Measurements from ENCODE around the gene TLR1.

The TLR1 gene

DNA sequence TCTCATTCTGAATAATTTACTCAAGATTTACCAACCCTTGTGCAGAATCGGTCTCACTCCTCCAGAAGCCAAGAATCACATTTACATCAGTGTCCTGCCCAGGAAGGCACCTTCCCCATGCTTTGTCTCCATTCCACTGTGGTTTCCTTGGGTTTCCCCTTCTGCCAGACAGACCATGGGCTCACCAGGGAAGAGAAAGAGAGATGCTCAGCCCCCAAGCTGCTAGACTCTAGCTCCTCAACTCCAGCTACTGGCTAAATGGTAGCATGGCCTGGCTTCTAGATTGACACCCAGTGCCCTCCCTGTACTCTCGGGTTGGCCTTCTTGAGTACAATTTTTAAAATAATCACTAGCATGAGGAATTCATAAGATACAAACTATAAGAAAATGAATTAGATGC lies 34.7 kb downstream of the TLR1 start:
- TF ChIP-seq ZNF169 (tag by site-specific recombination; IDR thresholded peaks at IDR 0.05) (no peak), GLIS1 (tag by site-specific recombination; IDR thresholded peaks at IDR 0.05) (no peak), ZNF341 (tag by site-specific recombination; IDR thresholded peaks at IDR 0.05; ENCODE audit: low read depth) (no peak), MYNN (tag by site-specific recombination; IDR thresholded peaks at IDR 0.05; ENCODE audit: borderline replicate concordance) (no peak), ZNF777 (tag by site-specific recombination; IDR thresholded peaks at IDR 0.05; ENCODE audit: borderline replicate concordance) (no peak), ZNF837 (tag by site-specific recombination; IDR thresholded peaks at IDR 0.05) (no peak), ZNF140 (tag by site-specific recombination; IDR thresholded peaks at IDR 0.05) (no peak), ZNF133 (tag by site-specific recombination; IDR thresholded peaks at IDR 0.05) (no peak)
- TF ChIP-seq, protein P1, sequence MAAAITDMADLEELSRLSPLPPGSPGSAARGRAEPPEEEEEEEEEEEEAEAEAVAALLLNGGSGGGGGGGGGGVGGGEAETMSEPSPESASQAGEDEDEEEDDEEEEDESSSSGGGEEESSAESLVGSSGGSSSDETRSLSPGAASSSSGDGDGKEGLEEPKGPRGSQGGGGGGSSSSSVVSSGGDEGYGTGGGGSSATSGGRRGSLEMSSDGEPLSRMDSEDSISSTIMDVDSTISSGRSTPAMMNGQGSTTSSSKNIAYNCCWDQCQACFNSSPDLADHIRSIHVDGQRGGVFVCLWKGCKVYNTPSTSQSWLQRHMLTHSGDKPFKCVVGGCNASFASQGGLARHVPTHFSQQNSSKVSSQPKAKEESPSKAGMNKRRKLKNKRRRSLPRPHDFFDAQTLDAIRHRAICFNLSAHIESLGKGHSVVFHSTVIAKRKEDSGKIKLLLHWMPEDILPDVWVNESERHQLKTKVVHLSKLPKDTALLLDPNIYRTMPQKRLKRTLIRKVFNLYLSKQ (tag by site-specific recombination; IDR thresholded peaks at IDR 0.05; ENCODE audit: borderline replicate concordance), result no peak
- TF ChIP-seq, protein P2, sequence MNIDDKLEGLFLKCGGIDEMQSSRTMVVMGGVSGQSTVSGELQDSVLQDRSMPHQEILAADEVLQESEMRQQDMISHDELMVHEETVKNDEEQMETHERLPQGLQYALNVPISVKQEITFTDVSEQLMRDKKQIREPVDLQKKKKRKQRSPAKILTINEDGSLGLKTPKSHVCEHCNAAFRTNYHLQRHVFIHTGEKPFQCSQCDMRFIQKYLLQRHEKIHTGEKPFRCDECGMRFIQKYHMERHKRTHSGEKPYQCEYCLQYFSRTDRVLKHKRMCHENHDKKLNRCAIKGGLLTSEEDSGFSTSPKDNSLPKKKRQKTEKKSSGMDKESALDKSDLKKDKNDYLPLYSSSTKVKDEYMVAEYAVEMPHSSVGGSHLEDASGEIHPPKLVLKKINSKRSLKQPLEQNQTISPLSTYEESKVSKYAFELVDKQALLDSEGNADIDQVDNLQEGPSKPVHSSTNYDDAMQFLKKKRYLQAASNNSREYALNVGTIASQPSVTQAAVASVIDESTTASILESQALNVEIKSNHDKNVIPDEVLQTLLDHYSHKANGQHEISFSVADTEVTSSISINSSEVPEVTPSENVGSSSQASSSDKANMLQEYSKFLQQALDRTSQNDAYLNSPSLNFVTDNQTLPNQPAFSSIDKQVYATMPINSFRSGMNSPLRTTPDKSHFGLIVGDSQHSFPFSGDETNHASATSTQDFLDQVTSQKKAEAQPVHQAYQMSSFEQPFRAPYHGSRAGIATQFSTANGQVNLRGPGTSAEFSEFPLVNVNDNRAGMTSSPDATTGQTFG (tag by site-specific recombination; IDR thresholded peaks at IDR 0.05; ENCODE audit: borderline replicate concordance), result no peak
- Histone ChIP-seq H3K4me1 (ENCODE audit: control insufficient read depth, insufficient read depth, low read length) (no peaks in the 10 kb centered on the region), H3K36me3 (ENCODE audit: control insufficient read depth in 2 of 2, insufficient read depth in 1 of 2, low read length in 2 of 2) (no peaks in the 10 kb centered on the region), H3K4me3 (ENCODE audit: low read depth, low read length) (no peak overlapping the region), H3K9me3 (ENCODE audit: control insufficient read depth, insufficient read depth, low read depth, low read length) (no peaks in the 10 kb centered on the region), H3K27ac (ENCODE audit: extremely low read depth, low read depth, low read length) (no peak overlapping the region)
- POLR2A ChIA-PET, result no interaction called here
- CTCF ChIA-PET, result interaction anchor here (1.7 to 1.8 kb wide), 2 partner anchors 10 to 91 kb away, joined by 6 to 9 read pairs; no protein-coding TSS in a partner anchor

- Histone ChIP-seq H3K9me3 (ENCODE audit: control insufficient read depth, insufficient read depth, low read depth, low read length) (no peaks in the 10 kb centered on the region), H3K27ac (ENCODE audit: extremely low read depth, low read depth, low read length) (no peak overlapping the region), H3K4me1 (ENCODE audit: control insufficient read depth, insufficient read depth, low read length) (no peaks in the 10 kb centered on the region), H3K36me3 (ENCODE audit: control insufficient read depth in 2 of 2, insufficient read depth in 1 of 2, low read length in 2 of 2) (no peaks in the 10 kb centered on the region), H3K4me3 (ENCODE audit: low read depth, low read length) (no peak overlapping the region)
- POLR2A ChIA-PET, result no interaction called here
- CTCF ChIA-PET, result interaction anchor here (1.7 kb wide), 1 partner anchor 10 kb away, joined by 9 read pairs; no protein-coding TSS in a partner anchor
- TF ChIP-seq ZNF292 (tag by site-specific recombination; IDR thresholded peaks at IDR 0.05; ENCODE audit: borderline replicate concordance, low read depth) (no peak), ZFP69B (tag by site-specific recombination; IDR thresholded peaks at IDR 0.05) (no peak), ZBTB8A (tag by site-specific recombination; IDR thresholded peaks at IDR 0.05) (no peak), ZNF37A (tag by site-specific recombination; IDR thresholded peaks at IDR 0.05) (no peak), ZNF394 (tag by site-specific recombination; IDR thresholded peaks at IDR 0.05; ENCODE audit: borderline replicate concordance) (no peak), ZNF132 (tag by site-specific recombination; IDR thresholded peaks at IDR 0.05; ENCODE audit: borderline replicate concordance) (no peak), CTCF (tag by site-specific recombination; IDR thresholded peaks at IDR 0.05) (no peak), PRDM1 (tag by site-specific recombination; IDR thresholded peaks at IDR 0.05) (no peak), ZNF776 (tag by site-specific recombination; IDR thresholded peaks at IDR 0.05; ENCODE audit: borderline replicate concordance) (no peak)
- TF ChIP-seq, protein P3, sequence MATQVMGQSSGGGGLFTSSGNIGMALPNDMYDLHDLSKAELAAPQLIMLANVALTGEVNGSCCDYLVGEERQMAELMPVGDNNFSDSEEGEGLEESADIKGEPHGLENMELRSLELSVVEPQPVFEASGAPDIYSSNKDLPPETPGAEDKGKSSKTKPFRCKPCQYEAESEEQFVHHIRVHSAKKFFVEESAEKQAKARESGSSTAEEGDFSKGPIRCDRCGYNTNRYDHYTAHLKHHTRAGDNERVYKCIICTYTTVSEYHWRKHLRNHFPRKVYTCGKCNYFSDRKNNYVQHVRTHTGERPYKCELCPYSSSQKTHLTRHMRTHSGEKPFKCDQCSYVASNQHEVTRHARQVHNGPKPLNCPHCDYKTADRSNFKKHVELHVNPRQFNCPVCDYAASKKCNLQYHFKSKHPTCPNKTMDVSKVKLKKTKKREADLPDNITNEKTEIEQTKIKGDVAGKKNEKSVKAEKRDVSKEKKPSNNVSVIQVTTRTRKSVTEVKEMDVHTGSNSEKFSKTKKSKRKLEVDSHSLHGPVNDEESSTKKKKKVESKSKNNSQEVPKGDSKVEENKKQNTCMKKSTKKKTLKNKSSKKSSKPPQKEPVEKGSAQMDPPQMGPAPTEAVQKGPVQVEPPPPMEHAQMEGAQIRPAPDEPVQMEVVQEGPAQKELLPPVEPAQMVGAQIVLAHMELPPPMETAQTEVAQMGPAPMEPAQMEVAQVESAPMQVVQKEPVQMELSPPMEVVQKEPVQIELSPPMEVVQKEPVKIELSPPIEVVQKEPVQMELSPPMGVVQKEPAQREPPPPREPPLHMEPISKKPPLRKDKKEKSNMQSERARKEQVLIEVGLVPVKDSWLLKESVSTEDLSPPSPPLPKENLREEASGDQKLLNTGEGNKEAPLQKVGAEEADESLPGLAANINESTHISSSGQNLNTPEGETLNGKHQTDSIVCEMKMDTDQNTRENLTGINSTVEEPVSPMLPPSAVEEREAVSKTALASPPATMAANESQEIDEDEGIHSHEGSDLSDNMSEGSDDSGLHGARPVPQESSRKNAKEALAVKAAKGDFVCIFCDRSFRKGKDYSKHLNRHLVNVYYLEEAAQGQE (tag by site-specific recombination; IDR thresholded peaks at IDR 0.05), result no peak
- TF ChIP-seq, protein P4, sequence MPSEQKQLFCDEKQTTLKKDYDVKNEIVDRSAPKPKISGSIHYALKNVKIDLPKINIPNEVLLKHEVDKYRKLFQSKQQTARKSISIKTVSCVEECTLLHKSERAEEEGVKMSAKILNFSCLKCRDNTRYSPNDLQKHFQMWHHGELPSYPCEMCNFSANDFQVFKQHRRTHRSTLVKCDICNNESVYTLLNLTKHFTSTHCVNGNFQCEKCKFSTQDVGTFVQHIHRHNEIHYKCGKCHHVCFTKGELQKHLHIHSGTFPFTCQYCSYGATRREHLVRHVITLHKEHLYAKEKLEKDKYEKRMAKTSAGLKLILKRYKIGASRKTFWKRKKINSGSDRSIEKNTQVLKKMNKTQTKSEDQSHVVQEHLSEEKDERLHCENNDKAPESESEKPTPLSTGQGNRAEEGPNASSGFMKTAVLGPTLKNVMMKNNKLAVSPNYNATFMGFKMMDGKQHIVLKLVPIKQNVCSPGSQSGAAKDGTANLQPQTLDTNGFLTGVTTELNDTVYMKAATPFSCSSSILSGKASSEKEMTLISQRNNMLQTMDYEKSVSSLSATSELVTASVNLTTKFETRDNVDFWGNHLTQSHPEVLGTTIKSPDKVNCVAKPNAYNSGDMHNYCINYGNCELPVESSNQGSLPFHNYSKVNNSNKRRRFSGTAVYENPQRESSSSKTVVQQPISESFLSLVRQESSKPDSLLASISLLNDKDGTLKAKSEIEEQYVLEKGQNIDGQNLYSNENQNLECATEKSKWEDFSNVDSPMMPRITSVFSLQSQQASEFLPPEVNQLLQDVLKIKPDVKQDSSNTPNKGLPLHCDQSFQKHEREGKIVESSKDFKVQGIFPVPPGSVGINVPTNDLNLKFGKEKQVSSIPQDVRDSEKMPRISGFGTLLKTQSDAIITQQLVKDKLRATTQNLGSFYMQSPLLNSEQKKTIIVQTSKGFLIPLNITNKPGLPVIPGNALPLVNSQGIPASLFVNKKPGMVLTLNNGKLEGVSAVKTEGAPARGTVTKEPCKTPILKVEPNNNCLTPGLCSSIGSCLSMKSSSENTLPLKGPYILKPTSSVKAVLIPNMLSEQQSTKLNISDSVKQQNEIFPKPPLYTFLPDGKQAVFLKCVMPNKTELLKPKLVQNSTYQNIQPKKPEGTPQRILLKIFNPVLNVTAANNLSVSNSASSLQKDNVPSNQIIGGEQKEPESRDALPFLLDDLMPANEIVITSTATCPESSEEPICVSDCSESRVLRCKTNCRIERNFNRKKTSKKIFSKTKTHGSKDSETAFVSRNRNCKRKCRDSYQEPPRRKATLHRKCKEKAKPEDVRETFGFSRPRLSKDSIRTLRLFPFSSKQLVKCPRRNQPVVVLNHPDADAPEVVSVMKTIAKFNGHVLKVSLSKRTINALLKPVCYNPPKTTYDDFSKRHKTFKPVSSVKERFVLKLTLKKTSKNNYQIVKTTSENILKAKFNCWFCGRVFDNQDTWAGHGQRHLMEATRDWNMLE (tag by site-specific recombination; conservative IDR thresholded peaks at IDR 0.05; ENCODE audit: low read depth), result no peak
Measured at GRCh38 chr4:38769441-38769840, 35.1 kb downstream of the TLR1 start.

Data from HEK293 (cell line).